Right renal pelvis (tissue), 4 donors: ENCODE data around the gene ERVK3-1. TPM values are rescaled to one million over a fixed set of nuclear protein-coding genes. Genes with fewer than 3 reads are reported as not detected.
"Not testable (repeated sequence)": the region's sequence is repeated elsewhere in the genome, so short reads cannot be mapped to it uniquely, and the experiment has no call there.

ENCODE experiments used
- DNase-seq, 4 donors: peaks; one replicate each; pipeline ENCODE4 v3.0.0-alpha.2; 2013; ENCODE audit warnings: low read depth in 4 of 4, low spot score in 3 of 4, missing footprints in 1 of 4
- polyA plus RNA-seq, 4 donors: library from polyadenylated mRNA; unstranded; fragments of 120-200 nt; gene quantifications; one replicate each; pipeline ENCODE4 v1.2.1, GENCODE V29; 2013; ENCODE audit not compliant: insufficient read length in 4 of 4

Gene ERVK3-1
- polyA plus RNA-seq = 10 to 100 TPM; 46.2 to 51.0 (median 49.4) TPM

DNA sequence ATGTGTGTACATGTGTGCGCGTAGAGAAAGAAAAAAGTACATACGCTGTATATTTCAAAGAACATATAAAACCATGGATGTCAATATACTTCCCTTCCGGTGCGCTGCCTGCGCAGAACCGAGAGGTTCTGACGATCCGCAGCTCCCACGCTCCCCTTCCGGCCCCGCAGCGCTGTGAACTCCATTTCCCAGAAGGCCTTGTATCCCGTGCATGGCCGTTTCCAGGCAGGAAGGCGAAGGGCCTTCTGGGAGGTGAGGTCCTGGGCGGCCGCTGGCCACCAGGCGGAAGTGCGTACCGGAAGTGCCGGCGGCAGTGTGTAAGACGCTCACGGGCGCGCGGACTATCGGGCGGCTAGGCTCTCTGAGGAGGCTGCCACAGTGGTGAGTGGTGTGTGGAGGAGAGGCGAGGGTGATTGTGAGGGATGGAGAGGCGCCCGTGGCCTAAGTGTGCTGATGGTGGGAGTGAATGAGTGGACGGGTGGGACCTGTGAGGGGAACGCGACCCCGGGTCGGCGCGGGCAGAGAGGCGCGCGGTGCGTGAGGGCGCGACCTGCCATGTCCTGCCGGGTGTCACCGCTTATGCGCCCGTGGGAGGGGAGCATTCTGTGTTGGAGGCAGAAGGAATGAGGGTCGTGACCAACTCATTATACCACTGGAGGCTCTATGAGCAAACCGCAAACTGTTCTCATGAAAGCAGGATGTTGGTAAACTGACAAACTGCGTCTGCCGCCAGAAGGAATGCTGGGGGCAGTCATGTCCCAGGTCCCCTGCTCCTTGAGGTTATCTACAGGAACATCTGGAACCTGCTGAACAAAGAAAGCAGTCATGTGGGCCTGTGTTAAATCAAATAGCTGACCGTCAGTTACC lies at the start of gene ERVK3-1:
ERVK3-1 (plus strand) TSS at position 313 of the 867 bp plus-strand sequence. CDS start 6,792 bp downstream, outside the sequence.
- DNase-seq = peak; percentile 87 to 92 (median 90)

DNA sequence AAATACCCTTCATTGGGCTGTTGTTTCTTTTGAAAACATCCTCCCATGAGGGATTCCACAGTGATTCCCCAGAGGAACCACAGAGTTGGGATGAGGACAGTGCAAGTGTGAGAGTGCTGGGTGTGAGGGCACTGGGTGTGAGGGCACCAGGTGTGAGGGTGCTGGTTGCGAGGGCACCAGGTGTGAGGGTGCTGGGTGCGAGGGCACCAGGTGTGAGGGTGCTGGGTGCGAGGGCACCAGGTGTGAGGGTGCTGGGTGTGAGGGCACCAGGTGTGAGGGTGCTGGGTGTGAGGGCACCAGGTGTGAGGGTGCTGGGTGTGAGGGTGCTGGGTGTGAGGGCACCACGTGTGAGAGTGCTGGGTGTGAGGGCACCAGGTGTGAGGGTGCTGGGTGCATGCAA lies 46.9 kb upstream of the ERVK3-1 start:
- not testable (repeated sequence) for DNase-seq

GRCh38 chr19:58261600-58261967 lies 43.6 kb upstream of the ERVK3-1 start:
- no peak for DNase-seq

DNA sequence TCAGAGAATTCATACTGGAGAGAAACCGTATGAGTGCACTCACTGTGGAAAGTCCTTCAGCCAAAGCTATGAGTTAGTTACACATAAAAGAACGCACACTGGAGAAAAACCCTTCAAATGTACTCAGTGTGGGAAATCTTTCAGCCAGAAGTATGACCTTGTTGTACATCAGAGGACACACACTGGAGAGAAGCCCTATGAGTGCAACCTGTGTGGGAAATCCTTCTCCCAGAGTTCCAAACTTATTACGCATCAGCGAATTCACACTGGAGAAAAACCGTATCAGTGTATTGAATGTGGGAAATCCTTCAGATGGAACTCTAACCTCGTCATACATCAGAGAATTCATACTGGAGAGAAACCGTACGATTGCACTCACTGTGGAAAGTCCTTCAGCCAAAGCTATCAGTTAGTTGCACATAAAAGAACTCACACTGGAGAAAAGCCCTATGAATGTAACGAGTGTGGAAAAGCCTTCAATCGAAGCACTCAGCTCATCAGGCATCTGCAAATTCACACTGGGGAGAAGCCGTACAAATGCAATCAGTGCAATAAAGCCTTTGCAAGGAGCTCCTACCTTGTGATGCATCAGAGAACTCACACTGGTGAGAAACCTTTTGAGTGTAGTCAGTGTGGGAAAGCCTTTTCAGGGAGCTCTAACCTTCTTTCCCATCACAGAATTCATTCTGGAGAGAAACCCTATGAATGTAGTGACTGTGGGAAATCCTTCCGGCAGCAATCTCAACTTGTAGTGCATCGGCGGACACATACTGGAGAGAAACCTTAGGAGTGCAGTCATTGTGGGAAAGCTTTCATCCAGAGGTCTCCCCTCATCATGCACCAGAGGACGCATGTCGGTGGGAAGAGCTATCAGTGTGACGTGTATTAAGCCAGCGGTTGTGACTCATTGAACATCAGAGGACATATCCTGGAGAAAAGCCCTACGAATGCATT lies 42.9 kb upstream of the ERVK3-1 start:
- DNase-seq = no peak

DNA sequence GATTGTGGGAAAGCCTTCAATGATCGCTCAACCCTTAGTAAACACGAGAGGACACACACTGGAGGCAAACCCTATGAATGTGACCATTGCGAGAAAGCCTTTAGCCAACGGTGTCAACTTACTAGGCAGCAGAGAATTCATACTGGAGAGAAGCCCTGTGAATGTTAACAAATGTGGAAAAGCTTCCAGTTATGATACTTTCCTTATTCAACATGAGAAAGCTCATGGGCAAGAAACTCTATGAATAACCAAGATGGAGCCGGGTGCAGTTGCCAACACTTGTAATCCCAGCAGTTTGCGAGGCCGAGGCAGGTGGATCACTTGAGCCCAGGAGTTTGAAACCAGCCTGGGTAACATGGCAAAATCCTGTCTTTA lies 42.3 kb upstream of the ERVK3-1 start:
- DNase-seq = no peak

DNA sequence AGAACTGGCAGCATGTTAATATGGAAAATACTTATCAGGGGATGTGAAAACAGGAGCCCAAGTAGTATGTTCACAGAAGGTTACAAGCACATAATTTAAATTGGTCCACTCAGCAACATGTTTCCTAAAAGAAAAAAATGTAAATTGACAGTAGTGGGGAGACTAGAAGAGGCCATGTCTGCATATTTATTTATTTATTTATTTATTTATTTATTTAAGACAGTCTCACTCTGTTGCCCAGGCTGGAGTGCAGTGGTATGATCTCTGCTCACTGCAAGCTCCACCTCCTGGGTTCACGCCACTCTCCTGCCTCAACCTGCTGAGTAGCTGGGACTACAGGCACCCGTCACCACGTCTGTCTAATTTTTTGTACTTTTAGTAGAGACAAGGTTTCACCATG lies 40.1 kb upstream of the ERVK3-1 start:
- no peak for DNase-seq

DNA sequence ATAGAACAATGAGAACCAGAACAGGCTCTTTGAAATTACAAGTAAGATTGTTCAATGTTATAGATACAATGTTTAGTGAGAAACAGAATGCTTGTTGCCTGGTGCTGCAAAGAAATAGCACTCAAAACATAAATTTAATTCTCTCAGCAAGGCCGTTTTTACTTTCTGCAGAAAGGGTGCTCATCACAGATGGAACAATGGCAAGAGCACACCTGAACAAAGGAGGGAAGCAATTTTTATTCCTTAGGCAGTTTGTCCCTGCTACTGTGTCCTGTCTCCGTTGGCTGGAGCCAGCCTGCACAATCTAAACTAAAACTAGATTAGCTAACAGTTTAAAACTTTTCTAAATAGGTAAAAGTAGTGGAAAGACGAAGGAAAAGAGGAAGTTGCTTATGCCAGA lies 36.8 kb upstream of the ERVK3-1 start:
- no peak for DNase-seq

GRCh38 chr19:58274771-58275201 lies 30.4 kb upstream of the ERVK3-1 start:
- DNase-seq = no peak

GRCh38 chr19:58275564-58275963 lies 29.6 kb upstream of the ERVK3-1 start:
- no peak for DNase-seq

GRCh38 chr19:58277197-58277596 lies 28.0 kb upstream of the ERVK3-1 start:
- DNase-seq = no peak

DNA sequence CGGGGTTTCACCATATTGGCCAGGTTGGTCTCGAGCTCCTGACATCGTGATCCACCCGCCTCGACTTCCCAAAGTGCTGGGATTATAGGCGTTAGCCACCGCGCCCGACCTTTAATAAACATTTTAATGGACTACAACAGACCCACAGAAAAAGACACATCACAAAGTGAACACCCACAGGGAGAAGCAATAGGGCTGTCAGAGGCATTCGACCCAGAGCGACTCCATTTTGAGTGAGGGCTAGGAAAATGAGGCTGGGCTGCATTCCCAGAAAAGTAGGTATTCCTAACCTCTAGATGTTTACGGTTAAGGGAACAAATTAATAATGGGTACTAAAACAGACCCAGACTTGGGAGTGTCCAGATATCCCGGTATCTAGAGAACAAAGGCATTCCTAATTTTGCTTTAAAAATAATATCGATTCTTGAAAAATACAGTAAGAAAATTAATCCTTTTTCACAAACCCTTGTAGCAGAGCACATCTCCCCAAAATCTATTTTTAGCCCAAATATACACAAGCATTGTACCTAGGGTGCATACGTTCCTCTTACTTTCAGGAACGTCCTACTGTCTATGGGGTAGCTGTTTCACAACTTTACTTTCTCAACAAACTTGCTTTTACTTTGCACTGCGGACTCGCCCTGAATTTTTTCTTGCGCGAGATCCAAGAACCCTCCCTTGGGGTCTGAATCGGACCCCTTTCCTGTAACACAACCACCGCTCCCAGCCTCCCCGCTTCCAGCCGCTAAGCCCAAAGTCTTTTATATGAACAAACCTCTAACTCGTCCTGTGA lies 27.2 kb upstream of the ERVK3-1 start:
- DNase-seq = no peak

- DNase-seq = peak; percentile 96 to 98 (median 97)
These were observed 26.6 kb upstream of the ERVK3-1 start, which contains the start of gene ZNF8 for GRCh38 chr19:58278541-58279041. ZNF8 (plus strand) TSS chr19:58278955; CDS start chr19:58279082, 127 bp downstream.

DNA sequence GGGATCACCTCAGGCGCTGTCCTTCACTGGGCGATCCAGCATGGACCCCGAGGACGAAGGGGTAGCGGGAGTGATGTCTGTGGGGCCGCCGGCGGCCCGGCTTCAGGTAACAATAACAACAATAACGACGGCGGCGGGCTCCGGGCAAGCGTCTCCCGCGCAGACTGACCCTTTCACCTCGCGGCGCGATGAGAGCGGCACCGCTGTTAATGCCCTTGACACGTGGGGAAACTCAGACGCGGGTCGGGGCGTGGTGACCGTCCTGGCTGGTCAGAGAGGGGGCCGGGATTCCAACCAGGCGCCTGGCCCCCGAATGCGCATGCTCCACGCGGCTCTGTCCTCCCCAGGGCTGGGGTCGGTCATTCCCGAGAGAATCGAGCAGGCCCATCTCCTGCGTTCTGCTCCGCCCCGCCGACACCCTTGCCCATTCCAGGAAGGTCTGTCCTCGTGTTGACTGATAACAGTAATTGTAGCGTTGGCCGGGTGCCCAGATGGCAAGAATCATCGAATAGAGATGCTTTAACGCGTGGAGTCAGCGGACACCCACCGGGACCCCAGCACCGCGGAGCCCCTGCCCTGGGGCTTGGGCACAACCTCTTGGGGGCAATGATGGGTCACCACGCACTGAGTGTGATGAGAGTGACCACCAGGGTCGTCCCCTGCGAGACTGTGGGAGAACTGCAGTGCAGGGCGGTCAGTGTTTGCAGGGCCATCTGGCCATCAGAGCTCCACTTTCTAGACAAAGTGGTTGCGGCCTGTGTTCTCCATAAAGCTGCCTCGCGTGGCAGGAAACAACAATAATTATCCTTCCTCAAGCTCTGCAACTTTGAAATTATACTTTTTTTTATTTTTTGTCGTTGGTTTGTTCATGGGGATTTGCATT lies 25.9 kb upstream of the ERVK3-1 start:
- DNase-seq = peak; percentile 33 to 50 (median 39)

DNA sequence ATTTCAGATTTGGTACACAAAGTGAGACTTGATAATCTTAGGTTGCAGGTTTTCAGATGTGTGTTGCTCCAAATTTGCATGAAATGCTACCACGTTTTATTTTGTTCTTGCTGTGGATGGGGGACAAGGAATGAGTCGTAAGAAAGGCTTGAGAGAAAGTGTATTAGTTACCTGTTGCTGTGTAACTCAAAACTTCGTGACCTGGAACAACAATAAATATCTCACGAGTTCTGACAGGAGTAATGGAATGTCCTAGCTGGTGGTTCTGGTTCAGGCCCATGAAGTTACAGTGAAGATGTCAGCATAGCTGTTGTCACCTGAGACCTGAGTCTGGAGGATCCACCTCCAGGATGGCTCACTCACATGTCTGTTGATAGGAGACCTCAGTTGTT lies 25.3 kb upstream of the ERVK3-1 start:
- no peak for DNase-seq

- DNase-seq = no peak
These were observed 21.0 kb upstream of the ERVK3-1 start for GRCh38 chr19:58284199-58284598.

GRCh38 chr19:58291943-58292342 lies 13.2 kb upstream of the ERVK3-1 start:
- no peak for DNase-seq

DNA sequence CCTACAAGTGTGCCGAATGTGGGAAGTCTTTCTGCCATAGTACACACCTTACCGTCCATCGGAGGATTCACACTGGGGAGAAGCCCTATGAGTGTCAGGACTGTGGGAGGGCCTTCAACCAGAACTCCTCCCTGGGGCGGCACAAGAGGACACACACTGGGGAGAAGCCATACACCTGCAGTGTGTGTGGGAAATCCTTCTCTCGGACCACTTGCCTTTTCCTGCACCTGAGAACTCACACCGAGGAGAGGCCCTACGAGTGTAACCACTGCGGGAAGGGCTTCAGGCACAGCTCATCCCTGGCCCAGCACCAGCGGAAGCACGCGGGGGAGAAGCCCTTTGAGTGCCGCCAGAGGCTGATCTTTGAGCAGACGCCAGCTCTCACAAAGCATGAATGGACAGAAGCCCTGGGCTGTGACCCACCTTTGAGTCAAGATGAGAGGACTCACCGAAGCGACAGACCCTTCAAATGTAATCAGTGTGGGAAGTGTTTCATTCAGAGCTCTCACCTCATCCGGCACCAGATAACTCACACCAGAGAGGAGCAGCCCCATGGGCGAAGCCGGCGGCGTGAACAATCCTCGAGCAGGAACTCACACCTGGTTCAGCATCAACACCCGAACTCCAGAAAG lies 10.3 kb upstream of the ERVK3-1 start:
- DNase-seq = no peak

DNA sequence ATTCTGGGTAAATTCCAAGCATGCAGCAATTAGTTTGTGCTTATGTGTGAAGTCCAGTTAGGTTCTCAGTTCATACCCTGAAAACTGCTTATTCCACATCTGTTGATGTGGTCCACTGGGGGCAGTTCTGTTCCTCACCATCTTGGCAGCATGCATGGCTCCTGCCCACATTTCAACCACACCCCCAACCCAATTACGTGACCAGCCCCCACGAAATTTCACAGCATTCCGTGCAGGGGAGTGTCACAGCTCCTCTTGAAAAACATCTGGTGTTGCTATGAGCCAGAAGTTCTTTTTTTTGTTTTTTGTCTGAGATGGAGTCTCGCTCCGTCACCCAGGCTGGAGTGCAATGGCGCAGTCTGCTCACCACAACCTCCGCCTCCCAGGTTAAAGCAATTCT lies 9.1 kb upstream of the ERVK3-1 start:
- no peak for DNase-seq

- DNase-seq = no peak
These were observed 4.6 kb upstream of the ERVK3-1 start for GRCh38 chr19:58300620-58301019.
